ENCODE data around the gene EP400.
"Not testable (repeated sequence)": the region's sequence is repeated elsewhere in the genome, so short reads cannot be mapped to it uniquely, and the experiment has no call there.

EP400 gene

GRCh38 chr12:132102297-132102696, 152.6 kb downstream of the EP400 start:
- DNase-seq: no peak

GRCh38 chr12:132103072-132103471, 153.3 kb downstream of the EP400 start:
- DNase-seq: not testable (repeated sequence)

- no peak for DNase-seq
These were observed 154.0 kb downstream of the EP400 start for GRCh38 chr12:132103542-132104308.

- DNase-seq: no peak
These were observed 155.7 kb downstream of the EP400 start for GRCh38 chr12:132105467-132105866.

- DNase-seq: no peak
These were observed 157.2 kb downstream of the EP400 start for GRCh38 chr12:132106921-132107320.

GRCh38 chr12:132108211-132108832, 158.6 kb downstream of the EP400 start:
- DNase-seq: no peak

GRCh38 chr12:132109741-132110140, 160.0 kb downstream of the EP400 start:
- no peak for DNase-seq

- DNase-seq: no peak
These were observed 160.9 kb downstream of the EP400 start for GRCh38 chr12:132110677-132111076.

GRCh38 chr12:132111654-132112304, 162.0 kb downstream of the EP400 start:
- DNase-seq: no peak

GRCh38 chr12:132114667-132115066, 164.9 kb downstream of the EP400 start:
- DNase-seq: no peak

GRCh38 chr12:132115500-132115899, 165.8 kb downstream of the EP400 start:
- no peak for DNase-seq

- no peak for DNase-seq
These were observed 167.2 kb downstream of the EP400 start for GRCh38 chr12:132116709-132117557.

- no peak for DNase-seq
These were observed 167.8 kb downstream of the EP400 start for GRCh38 chr12:132117558-132117875.

GRCh38 chr12:132118876-132119275, 169.1 kb downstream of the EP400 start:
- DNase-seq: no peak

GRCh38 chr12:132121283-132121682, 171.5 kb downstream of the EP400 start:
- no peak for DNase-seq

- no peak for DNase-seq
These were observed 174.4 kb downstream of the EP400 start for GRCh38 chr12:132123970-132124765.

- DNase-seq: no peak
These were observed 175.2 kb downstream of the EP400 start for GRCh38 chr12:132124766-132125425.

- no peak for DNase-seq
These were observed 176.0 kb downstream of the EP400 start for GRCh38 chr12:132125736-132126135.

GRCh38 chr12:132127041-132127440, 177.3 kb downstream of the EP400 start:
- DNase-seq: no peak

GRCh38 chr12:132129007-132129406, 179.3 kb downstream of the EP400 start:
- no peak for DNase-seq

- DNase-seq: no peak
These were observed 180.9 kb downstream of the EP400 start for GRCh38 chr12:132130690-132131089.

All from activated naive CD4-positive, alpha-beta T cell treated with Interleukin-2 at 50 U/mL for 16 hours (primary cell).